K562 (cell line): ENCODE measurements around the gene DLK2. TPM values are rescaled to one million over a fixed set of nuclear protein-coding genes. Genes with fewer than 3 reads are reported as not detected.
"Not testable (repeated sequence)": the region's sequence is repeated elsewhere in the genome, so short reads cannot be mapped to it uniquely, and the experiment has no call there.

Experiments
- ATAC-seq: fragments of 200-7000 bp; cut with Tn5 transposase; 3 replicates; pipeline ENCODE4 v1.9.1; 2020; ENCODE audit warnings: moderate library complexity
- BruUV-seq: library from RNA; stranded (reverse); fragments of 400-500 nt; replicated peaks from 2 replicates; lab custom pipeline; 2021; lab: Mats Ljungman, UMichigan
- CTCF ChIA-PET: fragments of 300-600 bp; formaldehyde crosslinking; extraction: SDS; loops from one replicate; lab custom pipeline; 2021; ENCODE audit warnings: low intra/inter-chr PET ratio; lab: Yijun Ruan, JAX
- POLR2A ChIA-PET: fragments of 300-600, 350-650 bp; sonication (Branson Sonifier 250); formaldehyde crosslinking; extraction: SDS; loops from one replicate; lab custom pipeline; 2021; ENCODE audit warnings: antibody characterized with exemption, inconsistent platforms; lab: Yijun Ruan, JAX
- DNase-seq, 4 experiments: peaks; one replicate each; pipeline versions ENCODE4 v3.0.0 to v3.0.0-alpha.2; 2011 to 2018; ENCODE audit warnings: low spot score in 3 of 4, mixed read lengths in 3 of 4; ENCODE audit errors: extremely low read depth in 1 of 4
- FAIRE-seq: peaks from 2 replicates; lab custom pipeline; 2011; peaks lifted over from hg19 to GRCh38; lab: Jason Lieb, UNC
- H2AFZ ChIP-seq: 2 replicates; pipeline ENCODE4 v1.6.0; 2011; ENCODE audit warnings: low read depth, low read length, control low read depth, inconsistent platforms
- H3K27ac ChIP-seq: fragments of 200-600 bp; 3 replicates; pipeline ENCODE4 v1.8.0; 2011; ENCODE audit warnings: low read depth, mild to moderate bottlenecking, control low read depth, inconsistent platforms, low read length, moderate library complexity, mixed read lengths; ENCODE audit errors: extremely low read depth
- H3K27me3 ChIP-seq, 2 experiments: fragments of 300-600 bp in 1 of 2; 2 replicates in 1 of 2; 3 replicates in 1 of 2; pipeline versions ENCODE4 v1.6.0 to v1.8.0; 2011; ENCODE audit warnings: inconsistent platforms in 2 of 2, low read length in 2 of 2, mild to moderate bottlenecking in 1 of 2, mixed read lengths in 1 of 2, moderate library complexity in 1 of 2; ENCODE audit not compliant: control insufficient read depth in 2 of 2, insufficient read depth in 2 of 2
- H3K36me3 ChIP-seq: fragments of 300-600 bp; 3 replicates; pipeline ENCODE4 v1.8.0; 2011; ENCODE audit warnings: mild to moderate bottlenecking, low read length, inconsistent platforms; ENCODE audit not compliant: control insufficient read depth, insufficient read depth
- H3K4me1 ChIP-seq, 2 experiments: fragments of 200-600 bp in 1 of 2; replicated peaks in 1 of 2; 2 replicates in 1 of 2; 3 replicates in 1 of 2; pipeline versions ENCODE4 v1.5.1 to v1.8.0; 2011; ENCODE audit warnings: inconsistent platforms in 2 of 2, low read length in 2 of 2, mild to moderate bottlenecking in 1 of 2, mixed read lengths in 1 of 2, moderate library complexity in 1 of 2; ENCODE audit not compliant: control insufficient read depth in 2 of 2, insufficient read depth in 2 of 2
- H3K4me2 ChIP-seq: 2 replicates; pipeline ENCODE4 v1.6.1; 2011; ENCODE audit warnings: low read length, control low read depth, inconsistent platforms, mixed read lengths; ENCODE audit not compliant: insufficient read depth
- H3K4me3 ChIP-seq: fragments of 200-600 bp; sonication (generic), shearing (Covaris generic); 2 replicates; pipeline ENCODE4 v1.5.1; 2016; ENCODE audit warnings: control low read depth, inconsistent platforms
- H3K79me2 ChIP-seq: fragments of 200-600 bp; 3 replicates; pipeline ENCODE4 v1.8.0; 2011; ENCODE audit warnings: low read length, inconsistent platforms; ENCODE audit not compliant: control insufficient read depth, insufficient read depth
- H3K9ac ChIP-seq, 2 experiments: 2 replicates each; pipeline versions ENCODE4 v1.6.0 to v1.6.1; 2011; ENCODE audit warnings: low read depth in 2 of 2, low read length in 2 of 2, control low read depth in 1 of 2, inconsistent platforms in 1 of 2, mild to moderate bottlenecking in 1 of 2, mixed read lengths in 1 of 2; ENCODE audit not compliant: insufficient read depth in 1 of 2
- H3K9me1 ChIP-seq: one replicate; pipeline ENCODE4 v1.6.0; 2011; ENCODE audit warnings: inconsistent platforms, mild to moderate bottlenecking, low read length, moderate library complexity; ENCODE audit not compliant: control insufficient read depth, insufficient read depth
- H3K9me3 ChIP-seq: replicated peaks from 2 replicates; pipeline ENCODE4 v1.5.1; 2011; ENCODE audit warnings: low read depth, low read length, inconsistent platforms; ENCODE audit not compliant: control insufficient read depth, insufficient read depth
- H4K20me1 ChIP-seq: replicated peaks from 2 replicates; pipeline ENCODE4 v1.6.1; 2011; ENCODE audit warnings: low read length, inconsistent platforms, mixed read lengths; ENCODE audit not compliant: control insufficient read depth, insufficient read depth
- ELF2 ChIP-seq: fragments of 250-450 bp; sonication (Bioruptor Pico); IDR thresholded peaks from 2 replicates; pipeline ENCODE4 v1.5.0; 2021; ENCODE audit warnings: mild to moderate bottlenecking
- PTBP1 ChIP-seq: fragments of 200-400 bp; formaldehyde crosslinking; IDR thresholded peaks from 2 replicates; pipeline ENCODE4 v1.6.1; 2017; ENCODE audit warnings: low read depth, low read length
- WGBS: fragments of 100-300 bp; shearing (Covaris generic); methylation state at CpG from one replicate; pipeline ENCODE4 v1.1.6; 2016; ENCODE audit warnings: low coverage, mixed read lengths; ENCODE audit not compliant: insufficient coverage; ENCODE audit errors: missing lambda C conversion rate; 5-methylcytosine and 5-hydroxymethylcytosine counted together
- in situ Hi-C: fragments of 300-500 bp; cut with MboI; formaldehyde crosslinking; loops from 4 replicates; pipeline ENCODE4 v1.15.0; 2018; ENCODE audit warnings: inconsistent platforms, mixed read lengths
- intact Hi-C: fragments of 100-400 bp; cut with micrococcal nuclease; formaldehyde crosslinking; loops from 2 replicates; pipeline ENCODE4 v1.14.2; 2022
- polyA plus RNA-seq, 8 experiments: library from polyadenylated mRNA; depleted of rRNA in 4 of 8; stranded (reverse) in 5 of 8; unstranded in 3 of 8; fragments of >200 nt; fragmentation: Nextera tagmentation in 2 of 8; fragmentation: Illumina TruSeq in 1 of 8; extraction: Ambion mirVana in 2 of 8; extraction: Trizol in 1 of 8; gene quantifications; 2 replicates each; pipeline versions ENCODE4 v1.2.1 to v1.2.3, GENCODE V29; 2011 to 2014; ENCODE audit warnings: inconsistent platforms in 1 of 8, missing spikeins in 1 of 8
- total RNA-seq, 7 experiments: library from RNA; depleted of rRNA in 6 of 7; stranded (reverse); fragments of >200 nt in 6 of 7; fragmentation: Illumina TruSeq in 2 of 7; extraction: Trizol in 2 of 7; gene quantifications; 2 replicates each; pipeline versions ENCODE4 v1.2.1 to v1.2.3, GENCODE V29; 2011 to 2021; ENCODE audit warnings: low replicate concordance in 1 of 7
- TF ChIP-seq, protein P1 (sequence below): fragments of 450-650 bp; IDR thresholded peaks from 2 replicates; pipeline ENCODE4 v1.6.1; 2018; ENCODE audit not compliant: partially characterized antibody

Gene DLK2
- total and polyA plus RNA-seq, 9 of the 15 experiments (the other 6 are each of a cell fraction or from before 2014, with no cell fraction given), result 0.11 to 0.53 (median 0.29) TPM; not detected in 3

DNA sequence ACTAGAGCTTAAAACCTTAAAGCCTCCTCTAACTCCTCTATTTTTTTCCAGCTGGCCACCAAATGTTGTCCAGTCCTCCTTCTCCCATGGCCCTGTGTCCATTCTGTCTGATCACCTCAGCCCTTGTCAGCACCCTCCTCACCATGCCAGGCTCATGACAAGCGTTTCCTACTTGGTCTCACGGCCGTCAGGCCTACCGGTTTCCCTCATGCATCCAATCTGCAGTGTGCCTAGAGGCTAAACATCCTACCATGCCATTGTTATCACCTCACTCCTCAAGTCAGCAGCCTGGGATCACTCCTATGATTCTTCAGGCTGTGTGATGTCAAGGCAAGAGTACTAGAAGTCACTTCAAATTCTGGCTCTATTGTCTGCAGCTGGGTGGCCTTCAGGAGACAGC, 12.4 kb upstream of the DLK2 start:
- peak overlapping the region; percentile 37; the same call in 1 of the 2 replicates for H2AFZ ChIP-seq
- H3K9me1 ChIP-seq, result no peaks in the 10 kb centered on the region
- H3K36me3 ChIP-seq, result no peaks in the 10 kb centered on the region
- TF ChIP-seq ELF2 (no peak), PTBP1 (no peak)
- no peak overlapping the region for H3K4me3 ChIP-seq
- H4K20me1 ChIP-seq, result no peaks in the 10 kb centered on the region
- intact Hi-C loops (no loop called here), in situ Hi-C loops (no loop called here)
- CTCF ChIA-PET, result no interaction called here
- 8% methylated on average over 4 of the region's 4 CpGs for WGBS
- H3K9ac ChIP-seq, result peak overlapping the region in 1 of 2 experiments; percentile 29; a peak in 1 of 4 replicates
- no peaks in the 10 kb centered on the region for H3K79me2 ChIP-seq
- POLR2A ChIA-PET, result interaction anchor here (1.6 kb wide), 1 partner anchor 10 kb away, joined by 5 read pairs; the partner anchor contains the start of gene TJAP1
- H3K27ac ChIP-seq, result no peak overlapping the region
- no peaks in the 10 kb centered on the region; a peak in 2 of 5 replicates for H3K4me1 ChIP-seq
- H3K27me3 ChIP-seq, result peaks cover 4 to 5% of the 10 kb centered on the region in 2 experiments; a peak in 2 of 5 replicates
- H3K9me3 ChIP-seq, result no peaks in the 10 kb centered on the region
- no peak for FAIRE-seq
- H3K4me2 ChIP-seq, result no peak overlapping the region
- no peak for DNase-seq
- ATAC-seq, result no peak; the same call in 1 of the 3 replicates
- no TSS peak for BruUV-seq

DNA sequence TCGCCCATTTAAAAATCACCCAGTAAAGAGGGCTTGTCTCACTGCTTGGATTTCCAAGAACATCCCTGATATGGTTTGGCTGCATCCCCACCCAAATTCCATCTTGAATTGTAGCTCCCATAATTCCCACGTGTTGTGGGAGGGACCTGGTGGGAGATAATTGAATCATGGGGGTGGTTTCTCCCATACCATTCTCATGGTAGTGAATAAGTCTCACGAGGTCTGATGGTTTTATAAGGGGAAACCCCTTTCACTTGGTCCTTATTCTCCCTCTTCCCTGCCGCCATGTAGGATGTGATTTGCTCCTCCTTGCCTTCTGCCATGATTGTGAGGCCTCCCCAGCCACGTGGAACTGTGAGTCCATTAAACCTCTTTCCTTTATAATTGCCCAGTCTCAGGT, 11.9 kb upstream of the DLK2 start:
- H3K4me3 ChIP-seq, FAIRE-seq, CTCF ChIA-PET, H3K4me1 ChIP-seq, H3K9me3 ChIP-seq, DNase-seq, H3K4me2 ChIP-seq, H3K9me1 ChIP-seq, BruUV-seq, H3K27ac ChIP-seq, ATAC-seq, H3K36me3 ChIP-seq, in situ Hi-C loops, H4K20me1 ChIP-seq, H3K27me3 ChIP-seq, H3K9ac ChIP-seq, H3K79me2 ChIP-seq, intact Hi-C loops: not testable (repeated sequence)
- POLR2A ChIA-PET, result interaction anchor here (1.6 kb wide), 1 partner anchor 11 kb away, joined by 5 read pairs; the partner anchor contains the start of gene TJAP1
- TF ChIP-seq, protein P1, sequence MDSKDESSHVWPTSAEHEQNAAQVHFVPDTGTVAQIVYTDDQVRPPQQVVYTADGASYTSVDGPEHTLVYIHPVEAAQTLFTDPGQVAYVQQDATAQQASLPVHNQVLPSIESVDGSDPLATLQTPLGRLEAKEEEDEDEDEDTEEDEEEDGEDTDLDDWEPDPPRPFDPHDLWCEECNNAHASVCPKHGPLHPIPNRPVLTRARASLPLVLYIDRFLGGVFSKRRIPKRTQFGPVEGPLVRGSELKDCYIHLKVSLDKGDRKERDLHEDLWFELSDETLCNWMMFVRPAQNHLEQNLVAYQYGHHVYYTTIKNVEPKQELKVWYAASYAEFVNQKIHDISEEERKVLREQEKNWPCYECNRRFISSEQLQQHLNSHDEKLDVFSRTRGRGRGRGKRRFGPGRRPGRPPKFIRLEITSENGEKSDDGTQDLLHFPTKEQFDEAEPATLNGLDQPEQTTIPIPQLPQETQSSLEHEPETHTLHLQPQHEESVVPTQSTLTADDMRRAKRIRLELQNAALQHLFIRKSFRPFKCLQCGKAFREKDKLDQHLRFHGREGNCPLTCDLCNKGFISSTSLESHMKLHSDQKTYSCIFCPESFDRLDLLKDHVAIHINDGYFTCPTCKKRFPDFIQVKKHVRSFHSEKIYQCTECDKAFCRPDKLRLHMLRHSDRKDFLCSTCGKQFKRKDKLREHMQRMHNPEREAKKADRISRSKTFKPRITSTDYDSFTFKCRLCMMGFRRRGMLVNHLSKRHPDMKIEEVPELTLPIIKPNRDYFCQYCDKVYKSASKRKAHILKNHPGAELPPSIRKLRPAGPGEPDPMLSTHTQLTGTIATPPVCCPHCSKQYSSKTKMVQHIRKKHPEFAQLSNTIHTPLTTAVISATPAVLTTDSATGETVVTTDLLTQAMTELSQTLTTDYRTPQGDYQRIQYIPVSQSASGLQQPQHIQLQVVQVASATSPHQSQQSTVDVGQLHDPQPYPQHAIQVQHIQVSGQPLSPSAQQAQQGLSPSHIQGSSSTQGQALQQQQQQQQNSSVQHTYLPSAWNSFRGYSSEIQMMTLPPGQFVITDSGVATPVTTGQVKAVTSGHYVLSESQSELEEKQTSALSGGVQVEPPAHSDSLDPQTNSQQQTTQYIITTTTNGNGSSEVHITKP, result peak; percentile 44
- WGBS, result 36% methylated on average over 5 of the region's 5 CpGs
- peak overlapping the region; percentile 37; the same call in 1 of the 2 replicates for H2AFZ ChIP-seq
